GM18858 (cell line): ENCODE data around the gene UBR4.
"Not testable (repeated sequence)": the region's sequence is repeated elsewhere in the genome, so short reads cannot be mapped to it uniquely, and the experiment has no call there.

Experiments
- ATAC-seq: cut with Tn5 transposase; IDR thresholded peaks from one replicate; pipeline ENCODE4 v1.9.1; 2021; ENCODE audit not compliant: unreplicated experiment

The UBR4 gene

GRCh38 chr1:19191811-19192210 is 18.3 kb downstream of the UBR4 start:
- ATAC-seq, result no peak

- no peak for ATAC-seq
These were observed 19.6 kb downstream of the UBR4 start for GRCh38 chr1:19190468-19190867.

GRCh38 chr1:19189270-19189669 is 20.8 kb downstream of the UBR4 start:
- no peak for ATAC-seq

- no peak for ATAC-seq
These were observed 22.2 kb downstream of the UBR4 start for GRCh38 chr1:19187852-19188251.

GRCh38 chr1:19186001-19186400 is 24.1 kb downstream of the UBR4 start:
- ATAC-seq, result no peak

GRCh38 chr1:19182223-19182622 is 27.8 kb downstream of the UBR4 start:
- ATAC-seq, result no peak

GRCh38 chr1:19180265-19180657 is 29.8 kb downstream of the UBR4 start:
- ATAC-seq, result not testable (repeated sequence)

- no peak for ATAC-seq
These were observed 30.3 kb downstream of the UBR4 start for GRCh38 chr1:19179597-19180264.

GRCh38 chr1:19178734-19179398 is 31.2 kb downstream of the UBR4 start:
- ATAC-seq, result no peak

GRCh38 chr1:19177811-19178210 is 32.3 kb downstream of the UBR4 start:
- ATAC-seq, result no peak

GRCh38 chr1:19169642-19170041 is 40.4 kb downstream of the UBR4 start:
- peak; percentile 51 for ATAC-seq

GRCh38 chr1:19167140-19167539 is 42.9 kb downstream of the UBR4 start:
- ATAC-seq, result no peak

- no peak for ATAC-seq
These were observed 44.0 kb downstream of the UBR4 start for GRCh38 chr1:19166066-19166465.

GRCh38 chr1:19165501-19165900 is 44.6 kb downstream of the UBR4 start:
- ATAC-seq, result no peak

- ATAC-seq, result no peak
These were observed 45.6 kb downstream of the UBR4 start for GRCh38 chr1:19164274-19165015.

GRCh38 chr1:19163261-19163660 is 46.8 kb downstream of the UBR4 start:
- no peak for ATAC-seq

- no peak for ATAC-seq
These were observed 49.2 kb downstream of the UBR4 start for GRCh38 chr1:19160831-19161230.

- no peak for ATAC-seq
These were observed 52.4 kb downstream of the UBR4 start for GRCh38 chr1:19157653-19158052.

GRCh38 chr1:19156676-19157075 is 53.4 kb downstream of the UBR4 start:
- ATAC-seq, result no peak

- ATAC-seq, result no peak
These were observed 55.2 kb downstream of the UBR4 start for GRCh38 chr1:19154876-19155275.

GRCh38 chr1:19153169-19153568 is 56.9 kb downstream of the UBR4 start:
- no peak for ATAC-seq

- ATAC-seq, result no peak
These were observed 58.5 kb downstream of the UBR4 start for GRCh38 chr1:19151537-19151936.
